GM12865 (cell line): ENCODE data around the gene SH2B3.

Source experiments
- DNase-seq: peaks from one replicate; pipeline ENCODE4 v3.0.0; 2010; ENCODE audit warnings: low read depth
- H3K4me3 ChIP-seq: 2 replicates; pipeline ENCODE4 v1.5.1; 2011; ENCODE audit warnings: mild to moderate bottlenecking, low read depth, low read length, control low read depth
- TF ChIP-seq, protein P1 (sequence below): IDR thresholded peaks from 2 replicates; pipeline ENCODE4 v1.5.1; 2011; ENCODE audit warnings: low read length, control low read depth, low read depth, inconsistent platforms; ENCODE audit not compliant: insufficient read depth; ENCODE audit errors: missing control alignments

SH2B3 gene

DNA sequence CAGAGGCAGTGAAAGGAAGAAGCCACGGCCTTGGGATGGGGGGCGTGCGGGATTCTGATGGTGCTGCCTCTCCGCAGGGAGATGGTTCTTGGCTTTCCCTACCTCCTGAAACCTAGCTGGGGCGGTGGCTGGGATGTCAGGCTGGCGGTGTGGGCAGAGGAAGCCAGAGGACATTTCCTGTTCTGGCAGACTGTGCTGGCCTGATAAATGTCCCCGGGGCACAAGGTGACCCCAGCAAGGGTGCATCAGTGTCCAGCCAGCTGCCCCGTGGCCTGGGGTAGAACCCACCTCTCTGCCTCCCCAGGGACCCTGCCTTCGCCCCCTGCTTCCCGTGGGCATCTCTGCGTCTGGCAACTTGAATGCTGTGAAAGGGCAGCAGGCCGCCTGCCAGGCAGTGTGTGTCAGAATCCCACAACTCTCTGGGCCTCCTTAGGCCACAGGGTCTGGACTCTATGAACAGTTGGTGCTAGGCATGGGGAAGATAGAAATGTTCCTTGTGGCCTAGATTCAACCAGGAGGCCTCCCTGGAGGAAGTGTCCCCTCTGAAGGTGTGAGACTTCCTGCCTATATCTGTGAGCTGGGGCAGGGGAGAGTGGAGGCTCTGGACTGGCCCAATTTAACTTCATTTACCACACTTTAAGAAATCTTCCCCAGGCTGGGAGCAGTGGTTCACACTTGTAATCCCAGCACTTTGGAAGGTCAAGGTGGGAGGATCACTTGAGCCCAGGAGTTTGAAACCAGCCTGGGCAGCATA lies 4.9 kb downstream of the SH2B3 start:
- TF ChIP-seq, protein P1, sequence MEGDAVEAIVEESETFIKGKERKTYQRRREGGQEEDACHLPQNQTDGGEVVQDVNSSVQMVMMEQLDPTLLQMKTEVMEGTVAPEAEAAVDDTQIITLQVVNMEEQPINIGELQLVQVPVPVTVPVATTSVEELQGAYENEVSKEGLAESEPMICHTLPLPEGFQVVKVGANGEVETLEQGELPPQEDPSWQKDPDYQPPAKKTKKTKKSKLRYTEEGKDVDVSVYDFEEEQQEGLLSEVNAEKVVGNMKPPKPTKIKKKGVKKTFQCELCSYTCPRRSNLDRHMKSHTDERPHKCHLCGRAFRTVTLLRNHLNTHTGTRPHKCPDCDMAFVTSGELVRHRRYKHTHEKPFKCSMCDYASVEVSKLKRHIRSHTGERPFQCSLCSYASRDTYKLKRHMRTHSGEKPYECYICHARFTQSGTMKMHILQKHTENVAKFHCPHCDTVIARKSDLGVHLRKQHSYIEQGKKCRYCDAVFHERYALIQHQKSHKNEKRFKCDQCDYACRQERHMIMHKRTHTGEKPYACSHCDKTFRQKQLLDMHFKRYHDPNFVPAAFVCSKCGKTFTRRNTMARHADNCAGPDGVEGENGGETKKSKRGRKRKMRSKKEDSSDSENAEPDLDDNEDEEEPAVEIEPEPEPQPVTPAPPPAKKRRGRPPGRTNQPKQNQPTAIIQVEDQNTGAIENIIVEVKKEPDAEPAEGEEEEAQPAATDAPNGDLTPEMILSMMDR: no peak
- no peak for DNase-seq
- peak overlapping the region; percentile 84 for H3K4me3 ChIP-seq

DNA sequence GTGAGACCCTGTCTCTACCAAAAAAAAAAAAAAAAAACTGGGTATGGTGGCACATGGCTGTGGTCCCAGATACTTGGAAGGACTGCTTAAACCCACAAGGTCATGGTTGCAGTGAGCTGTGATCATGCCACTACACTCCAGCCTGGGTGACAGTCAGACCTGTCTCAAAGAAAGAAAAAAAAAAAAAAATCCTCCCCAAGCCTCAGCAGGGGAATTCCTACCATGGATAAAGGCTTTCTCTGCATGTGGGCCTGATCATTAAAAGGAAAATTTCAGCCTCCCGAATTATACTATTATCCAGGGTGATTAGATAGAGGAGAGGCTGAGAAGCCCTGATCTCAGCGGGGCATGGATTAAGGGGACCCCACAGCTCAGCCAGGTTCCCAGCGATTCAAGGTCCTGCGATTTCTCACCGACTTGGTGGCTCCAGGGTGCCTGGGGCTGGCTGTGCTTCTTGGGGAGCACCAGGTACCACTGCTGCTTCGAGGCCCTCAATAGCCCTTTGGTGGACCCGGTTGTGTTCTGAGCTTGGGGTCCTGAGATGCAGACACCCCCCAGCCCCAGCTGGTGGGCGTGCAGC lies 5.6 kb downstream of the SH2B3 start:
- peak; percentile 45 for DNase-seq
- no peak overlapping the region for H3K4me3 ChIP-seq
- TF ChIP-seq, protein P1: no peak

DNA sequence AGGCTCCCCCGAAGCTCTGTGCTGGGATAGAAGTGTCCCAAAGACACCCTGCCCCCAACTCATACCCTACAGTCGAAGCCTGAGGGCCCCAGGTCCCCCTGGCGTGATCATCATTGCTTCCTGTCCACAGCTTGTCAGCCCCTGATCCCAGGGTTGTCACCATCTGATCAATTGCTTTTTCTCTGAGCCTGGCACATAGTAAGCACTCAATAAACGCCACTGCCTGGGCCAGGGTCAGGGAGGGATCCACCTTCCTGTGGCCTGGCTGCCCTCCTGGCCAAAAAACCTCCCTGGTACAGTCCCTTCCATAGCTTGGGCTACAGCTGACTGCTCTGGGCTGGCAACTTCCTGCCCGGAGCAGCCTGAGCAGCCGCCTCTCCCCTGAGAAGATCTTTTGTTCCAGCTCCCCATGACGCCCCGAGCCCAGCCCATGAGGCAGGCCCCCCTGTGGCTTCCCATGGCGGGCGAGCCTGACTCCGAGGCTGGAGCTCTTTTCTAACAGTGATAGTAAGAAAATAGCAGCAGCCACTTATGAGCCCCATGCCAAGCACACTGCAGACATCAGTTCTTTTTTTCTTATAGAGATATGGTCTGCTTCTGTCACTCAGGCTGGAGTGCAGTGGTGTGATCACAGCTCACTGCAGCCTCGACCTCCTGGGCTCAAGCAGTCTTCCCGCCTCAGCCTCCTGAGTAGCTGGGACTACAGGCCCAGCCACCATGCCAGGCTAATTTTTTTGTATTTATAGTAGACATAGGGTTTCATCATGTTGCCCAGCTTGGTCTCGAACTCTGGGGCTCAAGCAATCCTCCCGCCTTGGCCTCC lies 6.5 kb downstream of the SH2B3 start:
- TF ChIP-seq, protein P1: no peak
- no peak overlapping the region for H3K4me3 ChIP-seq
- DNase-seq: no peak

DNA sequence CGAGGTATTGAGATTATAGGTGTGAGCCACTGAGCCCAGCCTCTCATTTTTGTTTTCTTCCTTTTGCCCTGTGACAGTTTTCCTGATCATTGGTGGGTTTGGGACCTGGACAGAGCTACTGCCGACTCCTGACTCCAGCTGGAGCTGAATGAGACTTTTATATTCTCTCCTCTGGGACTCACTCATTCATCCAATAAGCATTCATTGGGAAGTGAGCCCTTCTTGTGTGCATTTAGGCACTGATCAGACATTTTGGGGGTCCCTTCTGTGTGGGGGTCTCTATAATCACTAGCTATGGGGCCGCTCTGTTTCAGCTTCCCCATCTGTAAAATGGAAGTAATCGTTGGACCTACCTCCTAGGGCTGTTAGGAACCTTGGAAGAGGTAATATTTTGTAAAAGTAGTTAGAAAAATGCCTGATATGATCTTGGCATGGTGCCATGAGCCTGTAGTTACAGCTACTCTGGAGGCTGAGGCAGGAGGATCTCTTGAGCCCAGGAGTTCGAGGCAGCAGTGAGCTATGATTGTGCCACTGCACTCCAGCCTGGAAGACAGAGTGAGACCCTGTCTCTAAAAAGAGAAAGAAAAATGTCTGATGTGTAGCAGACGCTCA lies 7.2 kb downstream of the SH2B3 start:
- no peak for DNase-seq
- TF ChIP-seq, protein P1: no peak

DNA sequence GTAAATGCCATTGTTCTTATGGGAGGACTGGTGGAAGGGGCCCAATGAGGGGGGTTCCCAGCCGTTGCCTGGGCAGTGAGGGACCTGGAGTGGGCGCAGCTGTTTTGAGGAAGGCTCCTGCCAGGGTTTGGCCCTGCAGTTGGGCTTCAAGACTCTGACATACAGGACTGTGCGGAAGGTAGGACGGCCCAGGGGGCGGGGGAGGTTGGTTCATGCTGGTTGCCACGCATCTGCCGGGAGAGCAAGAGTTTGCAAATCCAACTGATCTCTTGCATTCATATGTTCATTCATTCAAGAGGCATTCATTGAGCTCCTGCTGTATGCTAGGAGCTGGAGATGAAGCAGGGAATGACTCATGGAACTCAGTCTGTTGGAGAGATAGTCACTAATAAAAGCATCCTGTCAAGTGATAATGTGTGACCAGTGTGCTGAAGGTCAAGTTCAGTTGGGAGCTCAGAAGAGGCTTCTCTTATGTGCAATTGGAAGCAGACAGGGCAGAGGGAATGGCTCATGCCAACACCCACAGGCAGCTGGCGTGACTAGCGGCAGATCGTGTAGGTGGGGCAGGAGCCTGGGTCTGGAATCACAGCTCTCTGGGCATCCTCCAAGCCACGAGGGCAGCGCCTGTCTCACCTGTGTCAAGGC lies 7.8 kb downstream of the SH2B3 start:
- H3K4me3 ChIP-seq: no peak overlapping the region
- TF ChIP-seq, protein P1: no peak
- DNase-seq: no peak

More for the DNA sequence above, 7.2 kb downstream of the SH2B3 start:
- H3K4me3 ChIP-seq: no peak overlapping the region

DNA sequence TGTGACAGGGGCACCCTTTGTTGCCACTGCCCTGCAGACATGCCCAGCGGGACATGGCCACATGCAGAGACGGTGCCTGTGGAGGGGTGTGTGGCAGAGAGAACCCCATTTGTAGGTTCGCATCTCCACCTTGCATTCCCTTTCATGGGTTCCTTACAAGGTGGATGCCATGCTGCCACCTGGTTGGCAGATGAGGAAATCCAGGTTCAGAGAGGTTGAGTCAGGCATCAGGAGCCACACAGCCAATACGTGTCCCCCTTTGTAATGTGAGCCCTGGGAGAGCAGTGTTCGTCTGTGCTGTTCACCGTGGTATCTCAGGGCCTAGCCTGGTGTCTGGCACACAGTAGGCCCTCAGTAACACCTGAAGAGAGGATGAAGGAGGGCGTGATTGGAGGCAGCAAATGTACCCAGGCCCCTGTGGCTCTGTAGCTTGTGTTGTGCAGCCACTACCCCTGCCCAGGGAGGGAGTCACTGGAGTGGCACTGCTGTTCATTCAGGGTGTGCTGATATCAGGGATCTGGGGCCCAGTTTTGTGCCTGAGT lies 9.1 kb downstream of the SH2B3 start:
- H3K4me3 ChIP-seq: no peak overlapping the region
- TF ChIP-seq, protein P1: no peak
- no peak for DNase-seq
